Fibroblast of mammary gland (primary cell): ENCODE data around the gene SPATA31D1.

Source experiments
- DNase-seq: peaks from one replicate; pipeline ENCODE4 v3.0.0-alpha.2; 2010; ENCODE audit warnings: low read depth
- H3K4me3 ChIP-seq: 2 replicates; pipeline ENCODE4 v1.5.1; 2011; ENCODE audit warnings: low read depth, mild to moderate bottlenecking, low read length, moderate library complexity; ENCODE audit not compliant: control insufficient read depth
- CTCF ChIP-seq: conservative IDR thresholded peaks from 2 replicates; pipeline ENCODE4 v1.5.1; 2011; ENCODE audit warnings: low read depth, low read length, inconsistent platforms; ENCODE audit not compliant: control insufficient read depth, insufficient read depth

SPATA31D1 gene

GRCh38 chr9:82036086-82036485, 47.5 kb downstream of the SPATA31D1 start:
- no peak for DNase-seq
- TF ChIP-seq CTCF: no peak
- H3K4me3 ChIP-seq: no peak overlapping the region

- no peak overlapping the region for H3K4me3 ChIP-seq
- TF ChIP-seq CTCF: no peak
- DNase-seq: no peak
Observed at GRCh38 chr9:82037126-82037525, 48.6 kb downstream of the SPATA31D1 start.

GRCh38 chr9:82038897-82039296, 50.3 kb downstream of the SPATA31D1 start:
- TF ChIP-seq CTCF: no peak
- DNase-seq: no peak
- H3K4me3 ChIP-seq: no peak overlapping the region
